Suprapubic skin (tissue), 4 donors: ENCODE measurements around the gene MYEOV. TPM values are rescaled to one million over a fixed set of nuclear protein-coding genes. Genes with fewer than 3 reads are reported as not detected.

Source experiments
- DNase-seq, 2 donors: peaks; one replicate each; pipeline ENCODE4 v3.0.0-alpha.2; 2019; ENCODE audit warnings: low spot score in 2 of 2
- H3K27ac ChIP-seq: fragments of 200-600 bp; sonication (generic); one replicate; pipeline ENCODE4 v1.5.1; 2019
- H3K27me3 ChIP-seq: fragments of 200-600 bp; sonication (generic); one replicate; pipeline ENCODE4 v1.5.1; 2019
- H3K36me3 ChIP-seq: fragments of 200-600 bp; sonication (generic); one replicate; pipeline ENCODE4 v1.5.1; 2019
- H3K4me1 ChIP-seq: fragments of 200-600 bp; sonication (generic); one replicate; pipeline ENCODE4 v1.5.1; 2019
- H3K4me3 ChIP-seq: fragments of 200-600 bp; sonication (generic); one replicate; pipeline ENCODE4 v1.5.1; 2019; ENCODE audit warnings: mild to moderate bottlenecking
- H3K9me3 ChIP-seq: fragments of 200-600 bp; sonication (generic); one replicate; pipeline ENCODE4 v1.5.1; 2019
- EP300 ChIP-seq: sonication (generic); formaldehyde crosslinking; IDR thresholded peaks from one replicate; pipeline ENCODE4 v1.6.1; 2017; ENCODE audit warnings: antibody characterized with exemption
- POLR2A ChIP-seq, 2 donors: fragments of 450-650 bp; IDR thresholded peaks; one replicate each; pipeline ENCODE4 v1.6.1; 2017; ENCODE audit warnings: antibody characterized with exemption in 2 of 2, mild to moderate bottlenecking in 2 of 2, moderate library complexity in 2 of 2
- POLR2AphosphoS5 ChIP-seq, 3 donors: sonication (generic); formaldehyde crosslinking; IDR thresholded peaks; one replicate each; pipeline ENCODE4 v1.6.1; 2017; ENCODE audit warnings: antibody characterized with exemption in 3 of 3
- WGBS: methylation state at CpG from one replicate; pipeline ENCODE4 v1.1.5; 2018; 5-methylcytosine and 5-hydroxymethylcytosine counted together
- total RNA-seq, 4 donors: library from RNA; depleted of rRNA; stranded (reverse); fragments of >200 nt; gene quantifications; one replicate each; pipeline ENCODE4 v1.1.0, GENCODE V29; 2016
- TF ChIP-seq, protein P1 (sequence below), 2 donors: fragments of 200-600 bp in 1 of 2; fragments of 450-650 bp in 1 of 2; sonication (generic) in 1 of 2; IDR thresholded peaks; one replicate each; pipeline ENCODE4 v1.5.1; 2016 to 2019; ENCODE audit warnings: antibody characterized with exemption in 2 of 2, mild to moderate bottlenecking in 1 of 2, moderate library complexity in 1 of 2

Gene MYEOV
- total RNA-seq, 4 donors from 2014 or later = 9.9 to 25.6 (median 15.8) TPM

DNA sequence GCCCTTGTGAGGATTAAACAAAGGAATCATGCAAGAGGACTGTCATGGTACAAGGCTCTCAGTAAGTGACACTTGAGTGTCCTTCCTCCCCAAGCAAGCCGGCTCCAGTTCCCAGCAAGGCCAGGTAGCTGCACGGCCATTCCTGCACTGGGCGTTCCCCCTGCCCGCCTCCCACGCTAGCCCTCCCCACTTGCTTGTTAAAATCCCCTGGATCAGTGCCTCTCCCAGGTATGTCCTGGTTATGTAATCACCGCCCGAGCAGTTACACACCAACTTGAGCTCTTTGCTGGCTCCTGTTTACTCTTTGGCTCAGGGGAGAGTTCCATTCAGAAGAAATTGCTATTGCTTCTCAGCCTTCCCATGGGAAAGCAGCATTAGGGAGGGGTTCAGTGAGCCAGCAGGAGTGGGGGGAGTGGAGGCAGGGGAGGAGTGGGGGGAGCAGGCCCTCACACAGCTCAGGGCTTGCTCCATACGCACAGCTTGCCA, 19.4 kb upstream of the MYEOV start:
- Histone ChIP-seq H3K4me3 (no peak overlapping the region), H3K36me3 (no peaks in the 10 kb centered on the region), H3K4me1 (peaks cover 46% of the 10 kb centered on the region), H3K27ac (peak overlapping the region; percentile 71), H3K9me3 (no peaks in the 10 kb centered on the region), H3K27me3 (no peaks in the 10 kb centered on the region)
- WGBS = 32% methylated on average over 8 of the region's 8 CpGs
- TF ChIP-seq, protein P1, sequence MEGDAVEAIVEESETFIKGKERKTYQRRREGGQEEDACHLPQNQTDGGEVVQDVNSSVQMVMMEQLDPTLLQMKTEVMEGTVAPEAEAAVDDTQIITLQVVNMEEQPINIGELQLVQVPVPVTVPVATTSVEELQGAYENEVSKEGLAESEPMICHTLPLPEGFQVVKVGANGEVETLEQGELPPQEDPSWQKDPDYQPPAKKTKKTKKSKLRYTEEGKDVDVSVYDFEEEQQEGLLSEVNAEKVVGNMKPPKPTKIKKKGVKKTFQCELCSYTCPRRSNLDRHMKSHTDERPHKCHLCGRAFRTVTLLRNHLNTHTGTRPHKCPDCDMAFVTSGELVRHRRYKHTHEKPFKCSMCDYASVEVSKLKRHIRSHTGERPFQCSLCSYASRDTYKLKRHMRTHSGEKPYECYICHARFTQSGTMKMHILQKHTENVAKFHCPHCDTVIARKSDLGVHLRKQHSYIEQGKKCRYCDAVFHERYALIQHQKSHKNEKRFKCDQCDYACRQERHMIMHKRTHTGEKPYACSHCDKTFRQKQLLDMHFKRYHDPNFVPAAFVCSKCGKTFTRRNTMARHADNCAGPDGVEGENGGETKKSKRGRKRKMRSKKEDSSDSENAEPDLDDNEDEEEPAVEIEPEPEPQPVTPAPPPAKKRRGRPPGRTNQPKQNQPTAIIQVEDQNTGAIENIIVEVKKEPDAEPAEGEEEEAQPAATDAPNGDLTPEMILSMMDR (IDR thresholded peaks at IDR 0.05) = no peak
- TF ChIP-seq POLR2AphosphoS5 (IDR thresholded peaks at IDR 0.05) = peak in 2 of 3 donors; percentile 35 to 71
- no peak for DNase-seq

DNA sequence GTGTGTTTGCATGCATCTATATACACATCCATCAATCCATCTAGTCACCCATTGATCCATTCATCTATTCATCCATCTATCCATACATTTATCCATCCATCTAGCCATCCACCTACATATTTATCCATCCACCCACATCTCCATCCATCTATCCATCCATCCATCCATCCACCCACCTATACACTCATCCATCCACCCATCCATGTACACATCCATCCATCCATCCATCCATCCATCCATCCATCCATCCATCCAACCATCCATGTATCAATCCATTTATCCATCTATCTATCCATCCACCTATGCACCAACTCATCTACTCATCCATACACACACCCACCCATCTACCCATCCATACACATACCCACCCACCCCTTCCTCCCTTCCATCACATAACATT, 18.8 kb upstream of the MYEOV start:
- no peaks in the 10 kb centered on the region for H3K27me3 ChIP-seq
- peak overlapping the region; percentile 71 for H3K27ac ChIP-seq
- H3K4me3 ChIP-seq = no peak overlapping the region
- no peaks in the 10 kb centered on the region for H3K9me3 ChIP-seq
- H3K4me1 ChIP-seq = peaks cover 48% of the 10 kb centered on the region
- TF ChIP-seq POLR2A (IDR thresholded peaks at IDR 0.05) (no peak), POLR2AphosphoS5 (IDR thresholded peaks at IDR 0.05) (no peak), EP300 (no peak)
- TF ChIP-seq, protein P1 (IDR thresholded peaks at IDR 0.05) = no peak
- no peak for DNase-seq
- H3K36me3 ChIP-seq = no peaks in the 10 kb centered on the region

DNA sequence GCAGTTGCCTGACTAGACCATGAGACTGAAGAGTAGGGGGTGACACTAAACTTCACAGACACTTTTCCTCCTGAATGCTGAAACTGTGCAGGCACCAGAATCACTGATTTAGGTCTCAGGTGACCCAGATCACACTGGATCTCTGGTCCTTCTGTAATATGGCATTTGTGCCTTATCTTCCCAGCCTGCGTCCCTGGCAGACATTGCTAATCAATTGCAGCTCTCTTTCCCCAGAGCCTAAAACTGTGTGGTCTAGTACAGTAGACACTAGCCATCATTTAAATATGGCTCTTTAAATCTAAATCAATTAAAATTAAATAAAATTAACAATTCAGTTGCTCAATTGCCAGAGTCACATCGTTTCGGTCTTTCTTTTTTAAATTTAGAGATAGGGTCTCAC, 17.8 kb upstream of the MYEOV start:
- 97% methylated on average over 3 of the region's 3 CpGs for WGBS

DNA sequence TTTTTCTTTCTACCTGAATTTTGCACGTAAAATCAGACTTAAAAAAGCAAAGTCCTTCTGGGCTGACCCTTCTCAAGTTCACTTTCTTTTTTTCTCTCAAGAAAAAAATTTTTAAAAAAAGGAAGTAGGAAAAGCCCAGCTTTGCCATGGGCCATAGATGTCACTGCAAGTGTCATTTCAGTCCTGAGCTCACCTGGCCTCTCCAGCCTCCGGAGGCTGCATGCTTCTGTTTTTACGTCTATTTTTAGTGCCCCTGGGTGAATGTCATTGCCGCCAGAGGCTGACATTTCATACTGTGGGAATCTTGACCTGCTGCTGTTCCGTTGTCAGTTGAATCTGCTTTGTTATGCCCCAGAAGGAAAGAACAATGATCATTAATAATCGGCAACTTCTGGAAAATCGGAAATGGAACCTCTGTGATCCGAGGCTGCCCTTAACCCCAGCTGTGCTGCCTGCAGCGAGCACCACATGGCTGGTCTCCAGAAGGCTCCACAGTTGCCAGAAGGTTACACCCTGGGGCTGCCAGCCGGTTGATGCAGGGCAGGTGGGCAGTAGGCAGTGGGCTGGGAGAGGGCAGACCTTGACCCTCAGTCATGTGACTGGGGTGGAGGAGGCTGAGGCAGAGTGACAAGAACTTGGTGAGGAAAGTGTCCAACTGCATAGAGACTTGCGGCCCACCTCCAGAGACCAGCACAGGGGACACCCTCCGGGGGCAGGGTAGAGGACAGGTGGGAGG, 16.7 kb upstream of the MYEOV start:
- no peaks in the 10 kb centered on the region for H3K36me3 ChIP-seq
- no peaks in the 10 kb centered on the region for H3K27me3 ChIP-seq
- H3K9me3 ChIP-seq = no peaks in the 10 kb centered on the region
- no peak overlapping the region for H3K4me3 ChIP-seq
- no peak for DNase-seq
- H3K27ac ChIP-seq = peak overlapping the region; percentile 34
- 37% methylated on average over 12 of the region's 12 CpGs for WGBS
- TF ChIP-seq EP300 = no peak
- no peak for TF ChIP-seq POLR2A (IDR thresholded peaks at IDR 0.05)
- H3K4me1 ChIP-seq = peaks cover 67% of the 10 kb centered on the region

More for the DNA sequence above, 17.8 kb upstream of the MYEOV start:
- TF ChIP-seq EP300 = no peak
- TF ChIP-seq, protein P1 (IDR thresholded peaks at IDR 0.05) = no peak
- TF ChIP-seq POLR2AphosphoS5 (IDR thresholded peaks at IDR 0.05) = no peak
- TF ChIP-seq POLR2A (IDR thresholded peaks at IDR 0.05) = no peak
- Histone ChIP-seq H3K36me3 (no peaks in the 10 kb centered on the region), H3K4me1 (peaks cover 57% of the 10 kb centered on the region), H3K27ac (no peak overlapping the region), H3K27me3 (no peaks in the 10 kb centered on the region), H3K4me3 (no peak overlapping the region), H3K9me3 (no peaks in the 10 kb centered on the region)
- no peak for DNase-seq

DNA sequence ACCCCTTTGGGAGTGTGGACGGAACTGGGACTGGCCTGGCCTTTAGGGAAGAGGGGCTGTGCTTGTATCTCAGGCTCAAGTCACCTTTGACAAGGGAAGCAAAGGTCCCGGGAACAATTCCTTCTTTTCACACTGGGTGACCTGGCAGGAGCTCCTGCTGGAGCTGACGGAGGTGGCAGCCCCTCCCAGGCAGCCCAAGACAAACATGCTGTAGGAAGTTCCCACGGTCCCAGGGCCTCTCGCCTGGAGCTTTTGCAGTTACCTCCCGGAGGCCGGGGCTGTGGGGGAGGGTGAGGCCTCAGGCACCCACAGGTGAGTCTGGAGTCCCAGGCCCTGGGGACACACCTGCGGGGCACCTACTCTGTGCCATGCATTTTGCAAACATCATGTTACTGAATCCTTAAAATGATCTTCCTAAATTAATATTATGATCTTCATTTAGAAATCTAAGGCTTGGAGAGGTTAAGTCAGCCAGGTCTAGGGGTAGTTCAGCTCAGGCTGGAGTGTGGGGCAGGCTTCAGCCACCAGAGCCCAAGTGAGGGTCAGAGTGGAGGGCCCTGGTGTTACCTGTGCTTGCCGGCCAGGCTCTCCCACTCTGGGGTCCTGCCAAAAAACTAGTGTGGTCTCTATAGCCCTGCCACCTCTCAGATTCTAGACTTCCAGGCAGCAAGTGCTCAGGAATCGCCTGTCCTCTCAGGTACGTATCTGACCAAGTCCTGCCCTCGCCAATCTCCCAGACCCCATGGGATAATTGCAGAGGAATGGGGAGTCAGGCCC, 15.7 kb upstream of the MYEOV start:
- no peak for DNase-seq
- TF ChIP-seq POLR2A (IDR thresholded peaks at IDR 0.05) = no peak
- TF ChIP-seq, protein P1 (IDR thresholded peaks at IDR 0.05) = no peak
- no peak for TF ChIP-seq EP300
- no peak for TF ChIP-seq POLR2AphosphoS5 (IDR thresholded peaks at IDR 0.05)
- Histone ChIP-seq H3K4me1 (peaks cover 58% of the 10 kb centered on the region), H3K36me3 (no peaks in the 10 kb centered on the region), H3K9me3 (no peaks in the 10 kb centered on the region), H3K27ac (peak overlapping the region; percentile 34), H3K4me3 (no peak overlapping the region), H3K27me3 (no peaks in the 10 kb centered on the region)
- WGBS = 72% methylated on average over 10 of the region's 12 CpGs
